GM23338 (cell line): ENCODE results near the gene CRYBG1. TPM values are rescaled to one million over a fixed set of nuclear protein-coding genes. Genes with fewer than 3 reads are reported as not detected.
A peak's percentile ranks its signal among the peaks of the same experiment; 100 is the strongest.

Experiments
- ATAC-seq: fragments of 200-7000 bp; cut with Tn5 transposase; 3 replicates; pipeline ENCODE4 v1.9.1; 2020
- DNase-seq: peaks from one replicate; pipeline ENCODE4 v3.0.0-alpha.2; 2015; ENCODE audit warnings: low spot score
- H2AFZ ChIP-seq: fragments of 200-600 bp; sonication (generic); 2 replicates; pipeline ENCODE4 v1.8.0; 2016; ENCODE audit warnings: antibody characterized with exemption, mild to moderate bottlenecking, moderate library complexity
- H3F3A ChIP-seq: fragments of 200-600 bp; sonication (generic); replicated peaks from 2 replicates; pipeline ENCODE4 v1.8.0; 2017; ENCODE audit warnings: antibody characterized with exemption, mixed run types, low read depth
- H3K27ac ChIP-seq: fragments of 200-600 bp; sonication (generic); 2 replicates; pipeline ENCODE4 v1.6.1; 2016; ENCODE audit warnings: low read depth
- H3K27me3 ChIP-seq: fragments of 200-600 bp; sonication (generic); 2 replicates; pipeline ENCODE4 v1.8.0; 2016; ENCODE audit warnings: mild to moderate bottlenecking, mixed run types, moderate library complexity; ENCODE audit not compliant: insufficient read depth
- H3K36me3 ChIP-seq: fragments of 200-600 bp; sonication (generic); 2 replicates; pipeline ENCODE4 v1.8.0; 2016; ENCODE audit warnings: mild to moderate bottlenecking; ENCODE audit not compliant: insufficient read depth
- H3K4me1 ChIP-seq: fragments of 200-600 bp; sonication (generic); 2 replicates; pipeline ENCODE4 v1.8.0; 2016; ENCODE audit warnings: mild to moderate bottlenecking, moderate library complexity; ENCODE audit not compliant: insufficient read depth
- H3K4me2 ChIP-seq: fragments of 200-600 bp; sonication (generic); 2 replicates; pipeline ENCODE4 v1.7.1; 2017; ENCODE audit warnings: mixed run types
- H3K4me3 ChIP-seq: fragments of 200-600 bp; sonication (generic); 2 replicates; pipeline ENCODE4 v1.6.1; 2016; ENCODE audit warnings: mixed run types
- H3K79me2 ChIP-seq: fragments of 200-600 bp; sonication (generic); replicated peaks from 2 replicates; pipeline ENCODE4 v1.8.0; 2017; ENCODE audit warnings: mild to moderate bottlenecking; ENCODE audit not compliant: insufficient read depth
- H3K9me2 ChIP-seq: fragments of 200-600 bp; sonication (generic); 2 replicates; pipeline ENCODE4 v1.8.0; 2017; ENCODE audit not compliant: insufficient read depth
- H4K20me1 ChIP-seq: fragments of 200-600 bp; sonication (generic); replicated peaks from 2 replicates; pipeline ENCODE4 v1.8.0; 2017; ENCODE audit warnings: mild to moderate bottlenecking; ENCODE audit not compliant: insufficient read depth
- H3K27ac Mint-ChIP-seq: 2 replicates; pipeline ENCODE4 v1.8.0; 2020; ENCODE audit warnings: inconsistent platforms, mild to moderate bottlenecking, moderate library complexity, mixed read lengths
- H3K27me3 Mint-ChIP-seq: 3 replicates; pipeline ENCODE4 v1.8.0; 2022; ENCODE audit warnings: low read depth, mild to moderate bottlenecking, moderate library complexity, mixed read lengths, inconsistent platforms; ENCODE audit not compliant: insufficient read depth, poor library complexity
- H3K36me3 Mint-ChIP-seq: 3 replicates; pipeline ENCODE4 v1.8.0; 2021; ENCODE audit warnings: low read depth, mild to moderate bottlenecking, inconsistent platforms, moderate library complexity, mixed read lengths
- H3K4me1 Mint-ChIP-seq: 3 replicates; pipeline ENCODE4 v1.8.0; 2020; ENCODE audit warnings: mild to moderate bottlenecking, inconsistent platforms, mixed read lengths
- H3K4me3 Mint-ChIP-seq: 3 replicates; pipeline ENCODE4 v1.8.0; 2021; ENCODE audit warnings: moderate library complexity, mild to moderate bottlenecking, inconsistent platforms, mixed read lengths
- H3K9me3 Mint-ChIP-seq: 3 replicates; pipeline ENCODE4 v1.8.0; 2020; ENCODE audit warnings: moderate library complexity, mild to moderate bottlenecking, inconsistent platforms, mixed read lengths
- CREB1 ChIP-seq: fragments of 250-450 bp; sonication (Bioruptor Pico); IDR thresholded peaks from 2 replicates; pipeline ENCODE4 v1.5.0; 2020; ENCODE audit warnings: low read depth, mild to moderate bottlenecking, moderate library complexity
- EZH2 ChIP-seq: fragments of 200-600 bp; sonication (generic); IDR thresholded peaks from one replicate; pipeline ENCODE4 v1.8.0; 2017; ENCODE audit warnings: antibody characterized with exemption, mild to moderate bottlenecking, low read depth; ENCODE audit not compliant: unreplicated experiment
- EZH2phosphoT487 ChIP-seq: fragments of 200-600 bp; sonication (generic); IDR thresholded peaks from one replicate; pipeline ENCODE4 v1.8.1; 2018; ENCODE audit warnings: antibody characterized with exemption; ENCODE audit not compliant: unreplicated experiment
- JUNB ChIP-seq: IDR thresholded peaks from one replicate; pipeline ENCODE4 v1.6.1; 2016; ENCODE audit warnings: antibody characterized with exemption; ENCODE audit not compliant: unreplicated experiment
- NANOG ChIP-seq: IDR thresholded peaks from 2 replicates; pipeline ENCODE4 v1.6.1; 2016; ENCODE audit warnings: antibody characterized with exemption, borderline replicate concordance
- POLR2AphosphoS5 ChIP-seq: IDR thresholded peaks from 2 replicates; pipeline ENCODE4 v1.6.1; 2016; ENCODE audit warnings: antibody characterized with exemption, low read depth
- STAT1 ChIP-seq: IDR thresholded peaks from one replicate; pipeline ENCODE4 v1.6.1; 2016; ENCODE audit warnings: antibody characterized with exemption; ENCODE audit not compliant: unreplicated experiment
- ZNF114 ChIP-seq: fragments of 250-450 bp; sonication (Bioruptor Pico); IDR thresholded peaks from 2 replicates; pipeline ENCODE4 v1.5.0; 2020; ENCODE audit warnings: mild to moderate bottlenecking, moderate library complexity
- ZNF331 ChIP-seq: fragments of 250-450 bp; sonication (Bioruptor Pico); IDR thresholded peaks from 2 replicates; pipeline ENCODE4 v1.5.0; 2020; ENCODE audit warnings: low read depth, mild to moderate bottlenecking, moderate library complexity
- polyA plus RNA-seq: library from polyadenylated mRNA; unstranded; fragments of >200 nt; fragmentation: Nextera tagmentation; extraction: Ambion mirVana; gene quantifications from 2 replicates; pipeline ENCODE4 v1.2.1, GENCODE V29; 2016
- total RNA-seq: library from RNA; depleted of rRNA; stranded (reverse); fragments of >200 nt; shearing (Covaris generic); gene quantifications from 2 replicates; pipeline ENCODE4 v1.2.3, GENCODE V29; 2014
- TF ChIP-seq, protein P1 (sequence below): IDR thresholded peaks from one replicate; pipeline ENCODE4 v1.6.1; 2018; ENCODE audit warnings: antibody characterized with exemption; ENCODE audit not compliant: unreplicated experiment
- TF ChIP-seq, protein P2 (sequence below), 2 experiments: fragments of 200-600 bp in 1 of 2; sonication (generic) in 1 of 2; conservative IDR thresholded peaks; 2 replicates each; pipeline versions ENCODE4 v1.5.1 to v1.6.1; 2016 to 2017; ENCODE audit warnings: antibody characterized with exemption in 2 of 2, low read depth in 2 of 2, mild to moderate bottlenecking in 2 of 2, moderate library complexity in 1 of 2
- TF ChIP-seq, protein P3 (sequence below): fragments of 250-450 bp; sonication (Bioruptor Pico); IDR thresholded peaks from 2 replicates; pipeline ENCODE4 v1.5.0; 2020; ENCODE audit warnings: mild to moderate bottlenecking, moderate library complexity
- TF ChIP-seq, protein P4 (sequence below): IDR thresholded peaks from 2 replicates; pipeline ENCODE4 v1.6.1; 2016; ENCODE audit warnings: antibody characterized with exemption

Gene CRYBG1
- total and polyA plus RNA-seq, 2 experiments from 2014 or later = 3.7 to 17.2 TPM

DNA sequence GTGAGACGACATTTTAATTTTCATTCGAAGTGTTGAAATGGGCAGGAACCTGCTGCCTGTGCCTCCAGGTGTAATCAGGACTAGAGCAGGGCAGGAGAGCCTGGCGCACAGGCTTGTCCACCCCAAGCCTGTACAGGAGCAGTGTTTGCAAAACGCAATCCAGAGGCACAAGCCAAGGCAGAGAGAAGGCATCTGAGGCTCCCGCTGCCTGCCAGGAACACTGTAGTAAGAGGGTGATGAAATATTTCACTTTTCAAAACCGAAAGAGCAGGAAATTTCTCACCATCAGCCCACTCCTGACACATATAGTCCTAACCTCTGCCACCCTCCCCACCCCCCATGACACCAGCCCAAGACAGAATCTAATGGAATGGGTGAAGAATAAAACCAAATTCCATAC lies 136.3 kb downstream of the CRYBG1 start:
- no peaks in the 10 kb centered on the region for H3K79me2 ChIP-seq
- H3K4me1 ChIP-seq = peaks cover 9% of the 10 kb centered on the region
- TF ChIP-seq JUNB = no peak
- TF ChIP-seq POLR2AphosphoS5 = no peak
- no peak for TF ChIP-seq ZNF114 (CRISPR knock-in tag)
- TF ChIP-seq EZH2phosphoT487 = no peak
- TF ChIP-seq NANOG = no peak
- TF ChIP-seq ZNF331 = no peak
- TF ChIP-seq CREB1 (CRISPR knock-in tag) = no peak
- TF ChIP-seq, protein P1, sequence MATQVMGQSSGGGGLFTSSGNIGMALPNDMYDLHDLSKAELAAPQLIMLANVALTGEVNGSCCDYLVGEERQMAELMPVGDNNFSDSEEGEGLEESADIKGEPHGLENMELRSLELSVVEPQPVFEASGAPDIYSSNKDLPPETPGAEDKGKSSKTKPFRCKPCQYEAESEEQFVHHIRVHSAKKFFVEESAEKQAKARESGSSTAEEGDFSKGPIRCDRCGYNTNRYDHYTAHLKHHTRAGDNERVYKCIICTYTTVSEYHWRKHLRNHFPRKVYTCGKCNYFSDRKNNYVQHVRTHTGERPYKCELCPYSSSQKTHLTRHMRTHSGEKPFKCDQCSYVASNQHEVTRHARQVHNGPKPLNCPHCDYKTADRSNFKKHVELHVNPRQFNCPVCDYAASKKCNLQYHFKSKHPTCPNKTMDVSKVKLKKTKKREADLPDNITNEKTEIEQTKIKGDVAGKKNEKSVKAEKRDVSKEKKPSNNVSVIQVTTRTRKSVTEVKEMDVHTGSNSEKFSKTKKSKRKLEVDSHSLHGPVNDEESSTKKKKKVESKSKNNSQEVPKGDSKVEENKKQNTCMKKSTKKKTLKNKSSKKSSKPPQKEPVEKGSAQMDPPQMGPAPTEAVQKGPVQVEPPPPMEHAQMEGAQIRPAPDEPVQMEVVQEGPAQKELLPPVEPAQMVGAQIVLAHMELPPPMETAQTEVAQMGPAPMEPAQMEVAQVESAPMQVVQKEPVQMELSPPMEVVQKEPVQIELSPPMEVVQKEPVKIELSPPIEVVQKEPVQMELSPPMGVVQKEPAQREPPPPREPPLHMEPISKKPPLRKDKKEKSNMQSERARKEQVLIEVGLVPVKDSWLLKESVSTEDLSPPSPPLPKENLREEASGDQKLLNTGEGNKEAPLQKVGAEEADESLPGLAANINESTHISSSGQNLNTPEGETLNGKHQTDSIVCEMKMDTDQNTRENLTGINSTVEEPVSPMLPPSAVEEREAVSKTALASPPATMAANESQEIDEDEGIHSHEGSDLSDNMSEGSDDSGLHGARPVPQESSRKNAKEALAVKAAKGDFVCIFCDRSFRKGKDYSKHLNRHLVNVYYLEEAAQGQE = no peak
- no peak for TF ChIP-seq STAT1
- TF ChIP-seq, protein P2, sequence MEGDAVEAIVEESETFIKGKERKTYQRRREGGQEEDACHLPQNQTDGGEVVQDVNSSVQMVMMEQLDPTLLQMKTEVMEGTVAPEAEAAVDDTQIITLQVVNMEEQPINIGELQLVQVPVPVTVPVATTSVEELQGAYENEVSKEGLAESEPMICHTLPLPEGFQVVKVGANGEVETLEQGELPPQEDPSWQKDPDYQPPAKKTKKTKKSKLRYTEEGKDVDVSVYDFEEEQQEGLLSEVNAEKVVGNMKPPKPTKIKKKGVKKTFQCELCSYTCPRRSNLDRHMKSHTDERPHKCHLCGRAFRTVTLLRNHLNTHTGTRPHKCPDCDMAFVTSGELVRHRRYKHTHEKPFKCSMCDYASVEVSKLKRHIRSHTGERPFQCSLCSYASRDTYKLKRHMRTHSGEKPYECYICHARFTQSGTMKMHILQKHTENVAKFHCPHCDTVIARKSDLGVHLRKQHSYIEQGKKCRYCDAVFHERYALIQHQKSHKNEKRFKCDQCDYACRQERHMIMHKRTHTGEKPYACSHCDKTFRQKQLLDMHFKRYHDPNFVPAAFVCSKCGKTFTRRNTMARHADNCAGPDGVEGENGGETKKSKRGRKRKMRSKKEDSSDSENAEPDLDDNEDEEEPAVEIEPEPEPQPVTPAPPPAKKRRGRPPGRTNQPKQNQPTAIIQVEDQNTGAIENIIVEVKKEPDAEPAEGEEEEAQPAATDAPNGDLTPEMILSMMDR (conservative IDR thresholded peaks at IDR 0.05; ENCODE audit: low read depth in 2 of 2) = no peak
- TF ChIP-seq, protein P3, sequence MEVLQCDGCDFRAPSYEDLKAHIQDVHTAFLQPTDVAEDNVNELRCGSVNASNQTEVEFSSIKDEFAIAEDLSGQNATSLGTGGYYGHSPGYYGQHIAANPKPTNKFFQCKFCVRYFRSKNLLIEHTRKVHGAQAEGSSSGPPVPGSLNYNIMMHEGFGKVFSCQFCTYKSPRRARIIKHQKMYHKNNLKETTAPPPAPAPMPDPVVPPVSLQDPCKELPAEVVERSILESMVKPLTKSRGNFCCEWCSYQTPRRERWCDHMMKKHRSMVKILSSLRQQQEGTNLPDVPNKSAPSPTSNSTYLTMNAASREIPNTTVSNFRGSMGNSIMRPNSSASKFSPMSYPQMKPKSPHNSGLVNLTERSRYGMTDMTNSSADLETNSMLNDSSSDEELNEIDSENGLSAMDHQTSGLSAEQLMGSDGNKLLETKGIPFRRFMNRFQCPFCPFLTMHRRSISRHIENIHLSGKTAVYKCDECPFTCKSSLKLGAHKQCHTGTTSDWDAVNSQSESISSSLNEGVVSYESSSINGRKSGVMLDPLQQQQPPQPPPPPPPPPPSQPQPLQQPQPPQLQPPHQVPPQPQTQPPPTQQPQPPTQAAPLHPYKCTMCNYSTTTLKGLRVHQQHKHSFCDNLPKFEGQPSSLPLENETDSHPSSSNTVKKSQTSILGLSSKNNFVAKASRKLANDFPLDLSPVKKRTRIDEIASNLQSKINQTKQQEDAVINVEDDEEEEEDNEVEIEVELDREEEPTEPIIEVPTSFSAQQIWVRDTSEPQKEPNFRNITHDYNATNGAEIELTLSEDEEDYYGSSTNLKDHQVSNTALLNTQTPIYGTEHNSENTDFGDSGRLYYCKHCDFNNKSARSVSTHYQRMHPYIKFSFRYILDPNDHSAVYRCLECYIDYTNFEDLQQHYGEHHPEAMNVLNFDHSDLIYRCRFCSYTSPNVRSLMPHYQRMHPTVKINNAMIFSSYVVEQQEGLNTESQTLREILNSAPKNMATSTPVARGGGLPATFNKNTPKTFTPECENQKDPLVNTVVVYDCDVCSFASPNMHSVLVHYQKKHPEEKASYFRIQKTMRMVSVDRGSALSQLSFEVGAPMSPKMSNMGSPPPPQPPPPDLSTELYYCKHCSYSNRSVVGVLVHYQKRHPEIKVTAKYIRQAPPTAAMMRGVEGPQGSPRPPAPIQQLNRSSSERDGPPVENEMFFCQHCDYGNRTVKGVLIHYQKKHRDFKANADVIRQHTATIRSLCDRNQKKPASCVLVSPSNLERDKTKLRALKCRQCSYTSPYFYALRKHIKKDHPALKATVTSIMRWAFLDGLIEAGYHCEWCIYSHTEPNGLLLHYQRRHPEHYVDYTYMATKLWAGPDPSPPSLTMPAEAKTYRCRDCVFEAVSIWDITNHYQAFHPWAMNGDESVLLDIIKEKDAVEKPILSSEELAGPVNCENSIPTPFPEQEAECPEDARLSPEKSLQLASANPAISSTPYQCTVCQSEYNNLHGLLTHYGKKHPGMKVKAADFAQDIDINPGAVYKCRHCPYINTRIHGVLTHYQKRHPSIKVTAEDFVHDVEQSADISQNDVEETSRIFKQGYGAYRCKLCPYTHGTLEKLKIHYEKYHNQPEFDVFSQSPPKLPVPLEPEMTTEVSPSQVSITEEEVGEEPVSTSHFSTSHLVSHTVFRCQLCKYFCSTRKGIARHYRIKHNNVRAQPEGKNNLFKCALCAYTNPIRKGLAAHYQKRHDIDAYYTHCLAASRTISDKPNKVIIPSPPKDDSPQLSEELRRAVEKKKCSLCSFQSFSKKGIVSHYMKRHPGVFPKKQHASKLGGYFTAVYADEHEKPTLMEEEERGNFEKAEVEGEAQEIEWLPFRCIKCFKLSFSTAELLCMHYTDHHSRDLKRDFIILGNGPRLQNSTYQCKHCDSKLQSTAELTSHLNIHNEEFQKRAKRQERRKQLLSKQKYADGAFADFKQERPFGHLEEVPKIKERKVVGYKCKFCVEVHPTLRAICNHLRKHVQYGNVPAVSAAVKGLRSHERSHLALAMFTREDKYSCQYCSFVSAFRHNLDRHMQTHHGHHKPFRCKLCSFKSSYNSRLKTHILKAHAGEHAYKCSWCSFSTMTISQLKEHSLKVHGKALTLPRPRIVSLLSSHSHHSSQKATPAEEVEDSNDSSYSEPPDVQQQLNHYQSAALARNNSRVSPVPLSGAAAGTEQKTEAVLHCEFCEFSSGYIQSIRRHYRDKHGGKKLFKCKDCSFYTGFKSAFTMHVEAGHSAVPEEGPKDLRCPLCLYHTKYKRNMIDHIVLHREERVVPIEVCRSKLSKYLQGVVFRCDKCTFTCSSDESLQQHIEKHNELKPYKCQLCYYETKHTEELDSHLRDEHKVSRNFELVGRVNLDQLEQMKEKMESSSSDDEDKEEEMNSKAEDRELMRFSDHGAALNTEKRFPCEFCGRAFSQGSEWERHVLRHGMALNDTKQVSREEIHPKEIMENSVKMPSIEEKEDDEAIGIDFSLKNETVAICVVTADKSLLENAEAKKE = no peak
- TF ChIP-seq, protein P4, sequence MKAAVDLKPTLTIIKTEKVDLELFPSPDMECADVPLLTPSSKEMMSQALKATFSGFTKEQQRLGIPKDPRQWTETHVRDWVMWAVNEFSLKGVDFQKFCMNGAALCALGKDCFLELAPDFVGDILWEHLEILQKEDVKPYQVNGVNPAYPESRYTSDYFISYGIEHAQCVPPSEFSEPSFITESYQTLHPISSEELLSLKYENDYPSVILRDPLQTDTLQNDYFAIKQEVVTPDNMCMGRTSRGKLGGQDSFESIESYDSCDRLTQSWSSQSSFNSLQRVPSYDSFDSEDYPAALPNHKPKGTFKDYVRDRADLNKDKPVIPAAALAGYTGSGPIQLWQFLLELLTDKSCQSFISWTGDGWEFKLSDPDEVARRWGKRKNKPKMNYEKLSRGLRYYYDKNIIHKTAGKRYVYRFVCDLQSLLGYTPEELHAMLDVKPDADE = no peak
- no peak for TF ChIP-seq EZH2
- DNase-seq (no peak), ATAC-seq (peak; percentile 41; the same call in 1 of the 3 replicates)
- Mint-ChIP-seq H3K9me3 (no peaks in the 10 kb centered on the region; the same call in 2 of the 3 replicates), H3K36me3 (no peaks in the 10 kb centered on the region), H3K27me3 (no peaks in the 10 kb centered on the region), H3K4me3 (no peak overlapping the region), H3K4me1 (peaks cover 31% of the 10 kb centered on the region), H3K27ac (no peak overlapping the region)
- no peak overlapping the region for H3K4me3 ChIP-seq
- H3K9me2 ChIP-seq = no peaks in the 10 kb centered on the region
- H3K27me3 ChIP-seq = no peaks in the 10 kb centered on the region
- H2AFZ ChIP-seq = no peak overlapping the region
- H3F3A ChIP-seq = no peaks in the 10 kb centered on the region
- H4K20me1 ChIP-seq = no peaks in the 10 kb centered on the region
- H3K4me2 ChIP-seq = no peak overlapping the region
- no peak overlapping the region for H3K27ac ChIP-seq
- no peaks in the 10 kb centered on the region for H3K36me3 ChIP-seq
